NCI-H128 (cell line): ENCODE results near the gene PRELID3B.

ENCODE experiments used
- DNase-seq: peaks from one replicate; lab custom pipeline; 2025; ENCODE audit not compliant: unreplicated experiment; lab: John Stamatoyannopoulos, UW

Gene PRELID3B

GRCh38 chr20:58996226-58996611 lies 46.4 kb downstream of the PRELID3B start:
- no peak for DNase-seq

GRCh38 chr20:58995461-58996225 lies 46.9 kb downstream of the PRELID3B start:
- no peak for DNase-seq

- no peak for DNase-seq
These were observed 48.0 kb downstream of the PRELID3B start for GRCh38 chr20:58994390-58995159.

- no peak for DNase-seq
These were observed 49.0 kb downstream of the PRELID3B start for GRCh38 chr20:58993332-58994248.

- DNase-seq, result no peak
These were observed 49.7 kb downstream of the PRELID3B start for GRCh38 chr20:58992911-58993310.

GRCh38 chr20:58991715-58992114 lies 50.9 kb downstream of the PRELID3B start:
- no peak for DNase-seq

- DNase-seq, result no peak
These were observed 51.7 kb downstream of the PRELID3B start for GRCh38 chr20:58990651-58991445.

GRCh38 chr20:58989196-58989595 lies 53.4 kb downstream of the PRELID3B start:
- no peak for DNase-seq

GRCh38 chr20:58988565-58988882 lies 54.1 kb downstream of the PRELID3B start:
- no peak for DNase-seq

GRCh38 chr20:58987790-58988564 lies 54.6 kb downstream of the PRELID3B start:
- no peak for DNase-seq

- DNase-seq, result no peak
These were observed 55.5 kb downstream of the PRELID3B start for GRCh38 chr20:58986968-58987517.

- no peak for DNase-seq
These were observed 56.2 kb downstream of the PRELID3B start for GRCh38 chr20:58986286-58986967.

- no peak for DNase-seq
These were observed 56.9 kb downstream of the PRELID3B start for GRCh38 chr20:58985656-58986055.

- no peak for DNase-seq
These were observed 57.9 kb downstream of the PRELID3B start for GRCh38 chr20:58984691-58985090.
